Caco-2 (cell line): ENCODE measurements around the gene CLSTN2. TPM values are rescaled to one million over a fixed set of nuclear protein-coding genes. Genes with fewer than 3 reads are reported as not detected.

ENCODE experiments used
- BruUV-seq: library from RNA; stranded (reverse); fragments of 400-500 nt; replicated peaks from 2 replicates; lab custom pipeline; 2021; lab: Mats Ljungman, UMichigan
- CTCF ChIA-PET: fragments of 300-600 bp; sonication (Branson Sonifier 250); formaldehyde crosslinking; loops from one replicate; lab custom pipeline; 2022; ENCODE audit warnings: antibody characterized with exemption; lab: Charles Lee
- POLR2A ChIA-PET: fragments of 300-600 bp; sonication (Branson Sonifier 250); formaldehyde crosslinking; loops from one replicate; lab custom pipeline; 2022; ENCODE audit warnings: antibody characterized with exemption; lab: Charles Lee
- DNase-seq, 2 experiments: peaks; one replicate each; pipeline versions ENCODE4 v3.0.0 to v3.0.0-alpha.2; 2020 to 2022
- H3K27me3 ChIP-seq: replicated peaks from 2 replicates; pipeline ENCODE4 v1.6.0; 2011; ENCODE audit warnings: low read length; ENCODE audit not compliant: control insufficient read depth, insufficient read depth
- H3K36me3 ChIP-seq: 2 replicates; pipeline ENCODE4 v1.5.1; 2011; ENCODE audit warnings: low read length; ENCODE audit not compliant: control insufficient read depth, insufficient read depth
- H3K4me1 ChIP-seq: fragments of 250-450 bp; sonication (Bioruptor Pico); 2 replicates; pipeline ENCODE4 v1.5.1; 2020; ENCODE audit warnings: mild to moderate bottlenecking
- H3K4me3 ChIP-seq: 2 replicates; pipeline ENCODE4 v1.5.1; 2011; ENCODE audit warnings: low read depth, mild to moderate bottlenecking, control low read depth, low read length
- H3K9me3 ChIP-seq: fragments of 250-450 bp; sonication (Bioruptor Pico); 2 replicates; pipeline ENCODE4 v1.5.1; 2020; ENCODE audit warnings: mild to moderate bottlenecking, moderate library complexity
- H3K27ac Mint-ChIP-seq: one replicate; pipeline ENCODE4 v1.8.0; 2022; ENCODE audit warnings: mixed read lengths; ENCODE audit not compliant: unreplicated experiment
- H3K27me3 Mint-ChIP-seq: one replicate; pipeline ENCODE4 v1.8.0; 2022; ENCODE audit warnings: mixed read lengths; ENCODE audit not compliant: insufficient read depth, unreplicated experiment
- H3K36me3 Mint-ChIP-seq: one replicate; pipeline ENCODE4 v1.8.0; 2022; ENCODE audit warnings: mild to moderate bottlenecking, mixed read lengths; ENCODE audit not compliant: insufficient read depth, unreplicated experiment
- H3K4me1 Mint-ChIP-seq: one replicate; pipeline ENCODE4 v1.8.0; 2022; ENCODE audit warnings: low read depth, mixed read lengths; ENCODE audit not compliant: unreplicated experiment
- H3K4me3 Mint-ChIP-seq: one replicate; pipeline ENCODE4 v1.8.0; 2022; ENCODE audit warnings: mild to moderate bottlenecking, moderate library complexity, mixed read lengths; ENCODE audit not compliant: unreplicated experiment
- H3K9me3 Mint-ChIP-seq: one replicate; pipeline ENCODE4 v1.8.0; 2022; ENCODE audit warnings: mixed read lengths; ENCODE audit not compliant: unreplicated experiment
- CTCF ChIP-seq, 2 experiments: fragments of 200-600 bp in 1 of 2; IDR thresholded peaks; 1 replicate in 1 of 2; 2 replicates in 1 of 2; pipeline versions ENCODE4 v1.5.1 to v1.8.0; 2011 to 2022; ENCODE audit warnings: antibody characterized with exemption in 1 of 2, control low read depth in 1 of 2, inconsistent platforms in 1 of 2, low read depth in 1 of 2, low read length in 1 of 2, mild to moderate bottlenecking in 1 of 2, moderate library complexity in 1 of 2; ENCODE audit not compliant: insufficient read depth in 1 of 2, severe bottlenecking in 1 of 2, unreplicated experiment in 1 of 2
- intact Hi-C: fragments of 100-400 bp; cut with micrococcal nuclease; formaldehyde crosslinking; loops from one replicate; pipeline ENCODE4 v1.10.0; 2022; ENCODE audit not compliant: unreplicated experiment
- total RNA-seq: library from RNA; stranded (reverse); gene quantifications from 2 replicates; pipeline ENCODE4 v1.2.3, GENCODE V29; 2022

Gene CLSTN2
- total RNA-seq, 1 experiment from 2014 or later, result 26.1 TPM

GRCh38 chr3:140097874-140098635 is 163.1 kb downstream of the CLSTN2 start:
- no TSS peak for BruUV-seq
- CTCF ChIA-PET, result no interaction called here

GRCh38 chr3:140100479-140100878 is 165.5 kb downstream of the CLSTN2 start:
- ChIA-PET CTCF (no interaction called here), POLR2A (no interaction called here)
- no peaks in the 10 kb centered on the region for H3K4me1 ChIP-seq
- H3K4me3 Mint-ChIP-seq, result no peak overlapping the region
- no peaks in the 10 kb centered on the region for H3K36me3 ChIP-seq
- intact Hi-C loops, result no loop called here
- H3K36me3 Mint-ChIP-seq, result no peaks in the 10 kb centered on the region
- no peak for TF ChIP-seq CTCF (IDR thresholded peaks at IDR 0.05; ENCODE audit: insufficient read depth in 1 of 2, low read depth in 1 of 2, low read length in 1 of 2, severe bottlenecking in 1 of 2, unreplicated experiment in 1 of 2)
- H3K27me3 ChIP-seq, result no peaks in the 10 kb centered on the region
- no peak overlapping the region for H3K27ac Mint-ChIP-seq
- BruUV-seq, result no TSS peak
- H3K9me3 ChIP-seq, result no peaks in the 10 kb centered on the region
- peaks cover 3% of the 10 kb centered on the region for H3K27me3 Mint-ChIP-seq
- no peaks in the 10 kb centered on the region for H3K9me3 Mint-ChIP-seq
- H3K4me3 ChIP-seq, result no peak overlapping the region
- no peaks in the 10 kb centered on the region for H3K4me1 Mint-ChIP-seq
- DNase-seq, result no peak

More at GRCh38 chr3:140097874-140098635, 163.1 kb downstream of the CLSTN2 start:
- POLR2A ChIA-PET, result no interaction called here
- H3K4me3 Mint-ChIP-seq, result no peak overlapping the region
- H3K27ac Mint-ChIP-seq, result no peak overlapping the region
- no peaks in the 10 kb centered on the region for H3K9me3 Mint-ChIP-seq
- no peak for TF ChIP-seq CTCF (IDR thresholded peaks at IDR 0.05; ENCODE audit: insufficient read depth in 1 of 2, low read depth in 1 of 2, low read length in 1 of 2, severe bottlenecking in 1 of 2, unreplicated experiment in 1 of 2)
- no peaks in the 10 kb centered on the region for H3K4me1 Mint-ChIP-seq
- H3K27me3 ChIP-seq, result no peaks in the 10 kb centered on the region
- H3K4me1 ChIP-seq, result no peaks in the 10 kb centered on the region
- no peak overlapping the region for H3K4me3 ChIP-seq
- intact Hi-C loops, result no loop called here
- DNase-seq, result no peak
- H3K36me3 Mint-ChIP-seq, result no peaks in the 10 kb centered on the region
- no peaks in the 10 kb centered on the region for H3K9me3 ChIP-seq
- no peaks in the 10 kb centered on the region for H3K36me3 ChIP-seq
- peaks cover 5% of the 10 kb centered on the region for H3K27me3 Mint-ChIP-seq

- Mint-ChIP-seq H3K4me1 (no peaks in the 10 kb centered on the region), H3K36me3 (no peaks in the 10 kb centered on the region), H3K4me3 (no peak overlapping the region), H3K9me3 (no peaks in the 10 kb centered on the region), H3K27ac (no peak overlapping the region), H3K27me3 (no peaks in the 10 kb centered on the region)
- no peaks in the 10 kb centered on the region for H3K9me3 ChIP-seq
- intact Hi-C loops, result no loop called here
- POLR2A ChIA-PET, result no interaction called here
- no peaks in the 10 kb centered on the region for H3K36me3 ChIP-seq
- no peaks in the 10 kb centered on the region for H3K4me1 ChIP-seq
- no peak for DNase-seq
- CTCF ChIA-PET, result no interaction called here
- H3K4me3 ChIP-seq, result no peak overlapping the region
- no peaks in the 10 kb centered on the region for H3K27me3 ChIP-seq
- TF ChIP-seq CTCF (IDR thresholded peaks at IDR 0.05; ENCODE audit: insufficient read depth in 1 of 2, low read depth in 1 of 2, low read length in 1 of 2, severe bottlenecking in 1 of 2, unreplicated experiment in 1 of 2), result no peak
- no TSS peak for BruUV-seq
Observed at GRCh38 chr3:140103166-140103565, 168.2 kb downstream of the CLSTN2 start.
